OCI-LY7 (cell line): Measurements from ENCODE around the gene CSNK1D. TPM values are rescaled to one million over a fixed set of nuclear protein-coding genes. Genes with fewer than 3 reads are reported as not detected.
A peak's percentile ranks its signal among the peaks of the same experiment; 100 is the strongest.

Experiments
- BruUV-seq: library from RNA; stranded (reverse); fragments of 400-500 nt; replicated peaks from 2 replicates; lab custom pipeline; 2021; lab: Mats Ljungman, UMichigan
- CTCF ChIA-PET: fragments of 300-600 bp; sonication (Branson Sonifier 250); formaldehyde crosslinking; loops from one replicate; lab custom pipeline; 2022; ENCODE audit warnings: antibody characterized with exemption; ENCODE audit not compliant: unreplicated experiment; lab: Charles Lee
- POLR2A ChIA-PET: fragments of 300-600 bp; sonication (Branson Sonifier 250); formaldehyde crosslinking; loops from one replicate; lab custom pipeline; 2022; ENCODE audit warnings: antibody characterized with exemption; lab: Charles Lee
- DNase-seq: peaks from one replicate; pipeline ENCODE4 v3.0.0-alpha.2; 2015; ENCODE audit warnings: low spot score
- H2AFZ ChIP-seq: fragments of 200-600 bp; sonication (generic), shearing (Covaris generic); 2 replicates; pipeline ENCODE4 v1.6.1; 2014; ENCODE audit warnings: mild to moderate bottlenecking, antibody characterized with exemption, low read length, moderate library complexity
- H3K27ac ChIP-seq: fragments of 200-600 bp; sonication (generic); 2 replicates; pipeline ENCODE4 v1.5.1; 2014; ENCODE audit warnings: mixed run types, low read depth, mild to moderate bottlenecking, moderate library complexity, low read length, inconsistent platforms; ENCODE audit not compliant: poor library complexity, severe bottlenecking
- H3K36me3 ChIP-seq: fragments of 200-600 bp; sonication (generic); 2 replicates; pipeline ENCODE4 v1.6.1; 2014; ENCODE audit warnings: mild to moderate bottlenecking, antibody characterized with exemption, low read length, moderate library complexity, mixed read lengths; ENCODE audit not compliant: insufficient read depth
- H3K4me1 ChIP-seq: fragments of 200-600 bp; sonication (generic); 2 replicates; pipeline ENCODE4 v1.5.1; 2014; ENCODE audit warnings: mild to moderate bottlenecking, low read length; ENCODE audit not compliant: insufficient read depth, poor library complexity, severe bottlenecking
- H3K4me2 ChIP-seq: fragments of 200-600 bp; sonication (generic); 2 replicates; pipeline ENCODE4 v1.6.1; 2014; ENCODE audit warnings: mild to moderate bottlenecking, low read length
- H3K4me3 ChIP-seq: fragments of 200-600 bp; sonication (generic); 2 replicates; pipeline ENCODE4 v1.5.1; 2014; ENCODE audit warnings: mild to moderate bottlenecking, low read depth, low read length; ENCODE audit not compliant: poor library complexity, severe bottlenecking
- H3K79me2 ChIP-seq: fragments of 200-600 bp; sonication (generic); 2 replicates; pipeline ENCODE4 v1.6.1; 2016; ENCODE audit warnings: low read depth, mild to moderate bottlenecking, low read length, moderate library complexity, mixed read lengths; ENCODE audit not compliant: insufficient read depth
- H3K9me2 ChIP-seq: fragments of 200-600 bp; sonication (generic); 2 replicates; pipeline ENCODE4 v1.6.1; 2016; ENCODE audit warnings: mild to moderate bottlenecking, low read length, mixed read lengths; ENCODE audit not compliant: insufficient read depth
- H3K9me3 ChIP-seq: fragments of 200-600 bp; sonication (generic); 2 replicates; pipeline ENCODE4 v1.6.1; 2014; ENCODE audit warnings: mild to moderate bottlenecking, mixed run types, low read length, mixed read lengths
- H4K20me1 ChIP-seq: fragments of 200-600 bp; sonication (generic); 2 replicates; pipeline ENCODE4 v1.6.1; 2014; ENCODE audit warnings: mild to moderate bottlenecking, antibody characterized with exemption, low read length, moderate library complexity, mixed read lengths; ENCODE audit not compliant: insufficient read depth
- CTCF ChIP-seq: fragments of 200-600 bp; sonication (generic); conservative IDR thresholded peaks from 2 replicates; pipeline ENCODE4 v1.5.1; 2014; ENCODE audit warnings: mild to moderate bottlenecking, antibody characterized with exemption, low read length, moderate library complexity, mixed read lengths
- EZH2phosphoT487 ChIP-seq: fragments of 200-600 bp; sonication (generic); IDR thresholded peaks from 2 replicates; pipeline ENCODE4 v1.6.1; 2018; ENCODE audit warnings: low read depth, borderline replicate concordance, mild to moderate bottlenecking, mixed run types, antibody characterized with exemption, low read length, moderate library complexity, mixed read lengths
- intact Hi-C: fragments of 100-400 bp; cut with micrococcal nuclease; formaldehyde crosslinking; loops from one replicate; pipeline ENCODE4 v1.10.0; 2022; ENCODE audit not compliant: unreplicated experiment
- total RNA-seq, 2 experiments: library from RNA; depleted of rRNA in 1 of 2; stranded (reverse); fragments of >200 nt in 1 of 2; shearing (Covaris generic) in 1 of 2; gene quantifications; 2 replicates each; pipeline ENCODE4 v1.2.3, GENCODE V29; 2014 to 2022

CSNK1D gene
- total RNA-seq, 2 experiments from 2014 or later = 53.0 to 181 TPM

GRCh38 chr17:82243648-82244412 is 29.7 kb downstream of the CSNK1D start:
- ChIA-PET CTCF (no interaction called here), POLR2A (no interaction called here)
- no peaks in the 10 kb centered on the region for H3K4me1 ChIP-seq
- intact Hi-C loops = no loop called here
- H3K9me2 ChIP-seq = no peaks in the 10 kb centered on the region
- no peak overlapping the region for H3K27ac ChIP-seq
- H3K4me3 ChIP-seq = no peak overlapping the region
- peaks cover 66% of the 10 kb centered on the region for H3K36me3 ChIP-seq
- no peak for DNase-seq
- no peak overlapping the region for H2AFZ ChIP-seq
- H3K9me3 ChIP-seq = no peaks in the 10 kb centered on the region
- TF ChIP-seq EZH2phosphoT487 (no peak), CTCF (no peak)
- no peak overlapping the region for H3K4me2 ChIP-seq
- no peaks in the 10 kb centered on the region for H3K79me2 ChIP-seq
- H4K20me1 ChIP-seq = no peaks in the 10 kb centered on the region
- TSS peak; percentile 43 for BruUV-seq

- Histone ChIP-seq H3K4me2 (no peak overlapping the region), H3K4me3 (no peak overlapping the region), H3K27ac (no peak overlapping the region), H3K9me3 (no peaks in the 10 kb centered on the region), H3K9me2 (no peaks in the 10 kb centered on the region), H3K36me3 (peaks cover 59% of the 10 kb centered on the region), H3K4me1 (no peaks in the 10 kb centered on the region), H4K20me1 (no peaks in the 10 kb centered on the region), H2AFZ (no peak overlapping the region), H3K79me2 (no peaks in the 10 kb centered on the region)
- BruUV-seq = no TSS peak
- no peak for TF ChIP-seq EZH2phosphoT487
- TF ChIP-seq CTCF = no peak
- intact Hi-C loops = no loop called here
- CTCF ChIA-PET = no interaction called here
- POLR2A ChIA-PET = no interaction called here
- no peak for DNase-seq
Observed at GRCh38 chr17:82242977-82243647, 30.4 kb downstream of the CSNK1D start.

- Histone ChIP-seq H3K27ac (no peak overlapping the region), H3K4me1 (no peaks in the 10 kb centered on the region), H3K79me2 (no peaks in the 10 kb centered on the region), H3K36me3 (peaks cover 54% of the 10 kb centered on the region), H2AFZ (no peak overlapping the region), H3K9me2 (no peaks in the 10 kb centered on the region), H3K4me3 (no peak overlapping the region), H3K4me2 (no peak overlapping the region), H3K9me3 (no peaks in the 10 kb centered on the region), H4K20me1 (no peaks in the 10 kb centered on the region)
- ChIA-PET POLR2A (no interaction called here), CTCF (no interaction called here)
- TF ChIP-seq CTCF = no peak
- no peak for TF ChIP-seq EZH2phosphoT487
- BruUV-seq = no TSS peak
- DNase-seq = no peak
- intact Hi-C loops = no loop called here
Observed at GRCh38 chr17:82242698-82242976, 30.9 kb downstream of the CSNK1D start.
